Measurements from ENCODE around the gene CACNA1A.

Gene CACNA1A

DNA sequence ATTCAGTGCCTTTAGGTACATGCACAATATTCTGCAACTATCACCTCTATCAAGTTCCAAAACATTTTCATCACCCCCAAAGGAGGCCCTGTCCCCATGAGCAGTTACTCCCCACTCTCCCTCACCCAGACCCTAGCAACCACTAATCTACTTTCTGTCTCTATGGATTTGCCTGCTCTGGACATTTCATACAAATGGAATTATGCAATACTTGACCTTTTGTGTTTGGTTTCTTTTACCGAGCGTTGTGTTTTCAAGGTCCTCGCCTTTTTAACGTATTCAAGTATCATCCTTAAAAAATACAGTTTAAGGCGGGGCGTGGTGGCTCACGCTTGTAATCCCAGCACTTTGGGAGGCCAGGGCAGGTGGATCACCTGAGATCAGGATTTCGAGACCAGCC, 196.4 kb downstream of the CACNA1A start:
- no peak for DNase-seq (ENCODE audit: low read depth)

- no peak for DNase-seq (ENCODE audit: low read depth)
Measured at GRCh38 chr19:13303381-13304129, 202.7 kb downstream of the CACNA1A start.

DNA sequence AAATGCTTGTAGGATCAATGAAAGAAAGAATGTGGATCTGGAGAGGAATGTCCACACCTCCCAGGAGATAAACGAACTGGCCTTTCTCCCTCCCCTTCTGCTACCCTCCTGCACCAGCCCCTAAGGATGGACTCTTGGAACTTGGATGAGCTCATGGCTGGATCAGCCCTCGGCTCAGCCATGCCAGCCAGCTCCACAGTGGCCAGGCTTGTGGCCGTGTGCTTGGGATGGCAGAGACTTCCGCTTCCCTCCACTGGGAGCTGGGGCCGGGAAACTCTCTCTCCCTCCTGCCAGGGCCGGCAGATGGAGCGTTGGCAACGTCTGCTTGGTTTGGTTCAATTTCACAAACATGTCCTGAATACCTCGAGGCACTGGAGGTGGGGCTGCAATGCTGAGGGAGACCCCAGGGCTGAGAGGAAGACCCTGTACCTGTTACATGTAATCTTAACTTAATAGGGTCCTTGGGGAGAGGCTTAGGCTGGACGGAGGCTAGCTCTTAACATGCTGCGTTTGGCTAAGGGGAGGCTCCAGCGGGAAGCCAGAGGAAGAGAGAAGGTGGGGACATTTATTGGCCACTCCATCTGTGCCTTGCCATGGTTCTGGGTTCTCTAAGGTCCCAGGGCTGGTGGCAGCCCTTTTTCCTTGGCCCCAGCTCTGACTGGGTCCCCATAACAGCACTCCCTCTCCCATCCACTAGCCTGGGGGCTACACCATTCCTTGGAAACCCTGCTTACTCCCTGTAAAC, 203.6 kb downstream of the CACNA1A start:
- DNase-seq (ENCODE audit: low read depth): no peak

DNA sequence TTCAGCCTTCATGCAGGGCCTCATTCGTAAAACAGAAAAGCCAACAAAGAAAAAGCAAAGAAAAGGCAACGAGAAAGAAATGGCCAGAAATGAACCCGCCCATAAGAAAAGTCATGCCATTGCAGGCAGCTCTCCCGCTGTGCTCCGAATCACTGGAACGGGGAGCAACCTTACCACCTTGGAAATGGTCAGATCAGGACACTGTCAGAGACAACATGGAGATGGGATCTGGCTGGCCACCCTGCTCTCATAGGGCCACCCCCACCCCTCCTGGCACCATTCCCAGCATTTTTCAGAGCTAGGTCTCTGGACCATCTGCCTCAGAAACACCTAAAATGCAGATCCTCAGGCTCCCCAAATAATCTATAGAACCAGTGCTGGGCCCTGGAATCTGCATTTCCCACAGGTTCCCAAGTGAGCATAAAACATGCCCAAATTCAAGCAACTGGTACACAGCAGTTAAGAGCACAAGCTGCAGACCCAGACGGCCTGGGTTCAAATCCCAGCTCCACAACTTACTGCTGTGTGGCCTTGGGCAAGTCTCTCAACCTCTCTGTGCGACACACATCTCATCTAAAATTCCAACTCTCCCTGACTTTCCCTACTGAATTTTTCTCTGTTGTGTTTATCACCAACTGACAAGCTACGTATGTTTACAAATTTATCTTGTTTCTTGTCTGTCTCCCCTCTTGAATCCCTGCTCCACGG, 204.5 kb downstream of the CACNA1A start:
- DNase-seq (ENCODE audit: low read depth): no peak

DNA sequence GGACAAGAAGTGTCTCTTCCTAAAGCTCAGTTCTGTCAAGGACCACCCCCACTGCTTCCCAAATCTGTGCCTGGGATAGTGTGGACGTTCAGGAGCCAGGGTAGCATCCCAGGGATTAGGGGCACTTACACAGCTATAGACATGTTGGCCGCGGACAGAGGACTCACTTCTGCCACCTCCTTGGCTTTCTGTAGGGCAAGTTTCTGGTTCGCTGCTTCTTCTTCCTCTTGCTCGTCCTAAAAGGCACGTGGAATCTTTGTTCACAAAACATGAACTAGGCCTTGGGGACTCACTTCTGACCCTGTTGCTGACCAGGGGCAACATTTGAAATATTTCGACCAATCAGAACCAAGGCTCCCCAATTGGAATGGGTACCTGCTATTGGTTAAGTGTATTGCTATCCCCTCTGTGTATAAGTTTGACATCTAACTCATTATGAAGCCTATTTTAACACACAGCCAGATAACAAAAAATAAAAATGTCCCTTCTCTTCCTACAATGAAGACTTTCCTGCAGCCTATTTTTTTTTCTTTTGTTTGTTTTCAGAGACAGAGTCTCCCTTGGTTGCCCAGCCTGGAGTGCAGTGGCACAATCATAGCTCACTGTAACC, 205.8 kb downstream of the CACNA1A start:
- no peak for DNase-seq (ENCODE audit: low read depth)

DNA sequence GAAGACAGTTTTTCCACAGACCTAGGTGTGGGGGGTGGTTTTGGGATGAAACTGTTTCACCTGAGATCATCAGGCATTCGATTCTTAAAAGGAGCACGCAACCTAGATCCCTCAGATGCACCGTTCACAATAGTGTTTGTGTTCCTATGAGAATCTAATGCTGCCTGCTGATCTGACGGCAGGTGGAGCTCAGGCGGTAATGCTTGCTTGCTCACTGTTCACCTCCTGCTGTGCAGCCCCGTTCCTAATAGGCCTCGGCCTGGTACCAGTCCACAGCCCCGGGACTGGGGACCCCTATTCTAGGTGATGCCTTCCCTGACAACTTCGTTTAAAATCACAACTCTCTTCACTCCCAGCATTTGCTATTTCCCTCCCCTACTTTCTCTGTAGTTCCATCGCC, 206.4 kb downstream of the CACNA1A start:
- DNase-seq (ENCODE audit: low read depth): no peak

- no peak for DNase-seq (ENCODE audit: low read depth)
Measured at GRCh38 chr19:13298565-13299481, 207.5 kb downstream of the CACNA1A start.

- DNase-seq (ENCODE audit: low read depth): no peak
Measured at GRCh38 chr19:13297023-13297422, 209.3 kb downstream of the CACNA1A start.

- DNase-seq (ENCODE audit: low read depth): no peak
Measured at GRCh38 chr19:13294812-13295567, 211.3 kb downstream of the CACNA1A start.

- no peak for DNase-seq (ENCODE audit: low read depth)
Measured at GRCh38 chr19:13291913-13292312, 214.4 kb downstream of the CACNA1A start.

- no peak for DNase-seq (ENCODE audit: low read depth)
Measured at GRCh38 chr19:13290741-13291140, 215.5 kb downstream of the CACNA1A start.

DNA sequence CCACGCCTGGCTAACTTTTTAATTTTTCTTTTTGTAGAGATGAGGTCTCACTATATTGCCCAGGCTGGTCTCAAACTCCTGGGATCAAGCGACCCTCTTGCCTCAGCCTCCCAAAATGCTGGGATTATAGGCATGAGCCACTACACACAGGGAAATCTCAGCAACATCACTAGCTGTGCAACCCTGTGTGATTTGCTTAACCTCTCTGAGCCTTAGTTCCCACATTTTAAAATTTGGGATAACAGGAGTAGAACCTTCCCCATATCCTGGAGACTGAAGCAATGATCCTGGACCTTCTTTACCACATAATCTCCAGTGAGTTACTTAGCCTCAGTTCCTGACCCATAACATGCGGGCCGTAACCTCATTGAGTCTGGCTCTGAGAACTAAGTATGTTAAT, 217.0 kb downstream of the CACNA1A start:
- no peak for DNase-seq (ENCODE audit: low read depth)

DNA sequence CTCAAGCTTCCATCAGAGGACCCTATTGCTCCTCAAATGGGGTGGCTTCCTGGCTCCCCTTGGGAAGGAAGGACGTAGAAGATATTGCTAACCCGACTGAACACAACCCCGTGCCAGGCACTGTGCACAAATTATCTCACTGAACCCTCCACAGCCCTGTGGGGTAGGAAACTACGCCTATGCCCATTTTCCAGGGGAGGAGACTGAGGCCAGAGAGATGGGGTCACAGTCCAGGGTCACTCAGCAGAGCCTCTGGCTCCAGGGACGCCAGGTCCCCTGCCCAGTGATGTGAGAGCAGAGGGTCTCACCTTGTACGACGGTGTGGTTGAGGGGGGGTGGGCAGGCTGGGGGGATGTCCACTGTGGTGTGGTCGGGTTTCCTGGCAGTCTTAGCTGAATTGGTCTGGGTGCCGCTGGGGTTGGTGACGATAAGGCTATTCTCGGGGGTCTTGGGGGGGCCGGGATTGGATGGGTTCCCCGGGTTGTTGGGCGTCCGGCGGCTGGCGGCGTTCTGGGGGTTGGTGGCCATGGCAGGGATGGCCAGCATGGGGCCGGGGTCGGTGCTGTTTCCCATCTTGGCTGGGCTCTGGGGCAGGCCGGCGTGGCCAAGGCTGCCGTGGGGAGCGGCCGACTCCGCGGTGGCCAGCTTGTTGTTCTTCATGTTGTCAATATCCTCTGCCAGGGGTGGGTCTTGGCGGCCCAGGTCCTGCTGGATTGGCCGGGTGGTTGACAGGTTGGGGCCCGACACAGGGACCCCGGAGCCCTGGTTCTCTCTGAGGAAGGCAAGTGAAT, 219.9 kb downstream of the CACNA1A start:
- DNase-seq (ENCODE audit: low read depth): no peak

DNA sequence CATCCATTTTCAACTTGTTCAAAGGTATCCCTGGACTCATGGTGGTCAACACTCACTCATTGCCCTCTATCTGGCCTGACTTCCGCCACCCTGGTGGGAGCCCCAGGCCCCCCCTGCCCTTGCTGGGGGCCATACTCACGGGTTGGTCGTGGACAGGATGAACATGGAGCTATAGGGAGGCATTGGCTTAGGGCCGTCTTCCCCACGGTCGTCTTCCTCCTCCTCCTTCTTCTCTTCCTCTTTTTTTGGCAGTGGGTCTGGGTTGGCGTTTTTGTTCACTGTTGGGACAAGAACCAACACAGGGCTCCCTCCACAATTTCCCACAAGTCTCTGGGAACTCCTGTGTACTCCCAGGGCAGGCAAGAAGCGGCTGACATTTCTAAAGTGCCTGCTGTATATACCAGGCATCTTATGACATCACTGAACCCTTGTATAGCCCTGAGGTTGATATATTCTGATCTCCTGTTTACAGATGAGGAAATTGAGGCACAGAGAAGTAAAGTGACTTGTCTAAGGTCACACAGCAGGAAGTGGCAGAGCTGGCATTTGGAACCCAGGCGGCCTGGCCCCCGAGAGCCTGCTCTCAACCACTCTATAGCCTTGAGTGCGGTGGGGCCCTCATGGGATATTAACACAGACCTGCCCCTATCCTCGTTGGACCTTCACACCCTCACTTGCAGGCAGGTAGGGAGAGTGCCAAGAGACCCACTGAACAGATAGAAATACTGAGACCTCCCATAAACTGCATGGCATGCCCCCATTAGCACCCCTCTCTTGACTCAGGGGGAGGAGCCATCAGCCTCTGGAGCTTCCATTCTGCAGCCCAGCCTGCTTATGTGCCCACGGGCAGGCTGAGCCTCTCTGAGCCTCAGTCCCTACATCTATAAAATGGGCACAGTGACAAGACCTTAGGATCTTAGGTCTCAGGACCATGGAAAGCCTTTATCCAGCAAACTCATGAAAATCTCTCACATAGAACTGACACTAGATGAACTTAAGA, 221.1 kb downstream of the CACNA1A start:
- DNase-seq (ENCODE audit: low read depth): no peak

DNA sequence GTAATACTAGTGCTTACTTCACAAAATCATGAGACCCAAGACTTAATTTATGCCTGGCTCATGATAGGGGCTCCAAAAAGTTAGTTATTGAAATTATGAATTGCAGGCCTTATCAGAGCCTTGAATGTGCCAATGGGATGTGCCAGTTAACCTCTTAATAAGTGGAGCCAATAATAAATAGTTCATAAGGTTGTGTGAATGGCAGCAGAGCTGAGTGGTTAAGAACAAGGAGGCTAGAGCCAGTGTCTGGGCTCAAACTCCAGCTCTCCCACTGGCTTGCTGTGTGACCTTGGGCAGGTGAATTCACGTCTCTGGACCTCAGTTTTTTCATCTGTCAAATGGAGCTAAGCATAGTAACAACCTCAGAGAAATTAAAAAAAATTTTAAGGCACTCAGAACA, 222.4 kb downstream of the CACNA1A start:
- DNase-seq (ENCODE audit: low read depth): no peak

- no peak for DNase-seq (ENCODE audit: low read depth)
Measured at GRCh38 chr19:13282486-13283065, 223.7 kb downstream of the CACNA1A start.

GRCh38 chr19:13281567-13282291, 224.6 kb downstream of the CACNA1A start:
- DNase-seq (ENCODE audit: low read depth): no peak

Data from stimulated activated CD8-positive, alpha-beta memory T cell treated with anti-CD3 and anti-CD28 coated beads, Interleukin-15, amount 100 ng/mL, for 1 hour (primary cell).